GM18505 (cell line): ENCODE measurements around the gene SLC6A1.

Source experiments
- ATAC-seq: cut with Tn5 transposase; IDR thresholded peaks from one replicate; pipeline ENCODE4 v1.9.1; 2021; ENCODE audit not compliant: unreplicated experiment
- POLR2A ChIP-seq: IDR thresholded peaks from 4 replicates; pipeline ENCODE4 v1.6.1; 2011; ENCODE audit warnings: borderline replicate concordance; ENCODE audit not compliant: insufficient read depth, insufficient read length; ENCODE audit errors: extremely low read depth

SLC6A1 gene

DNA sequence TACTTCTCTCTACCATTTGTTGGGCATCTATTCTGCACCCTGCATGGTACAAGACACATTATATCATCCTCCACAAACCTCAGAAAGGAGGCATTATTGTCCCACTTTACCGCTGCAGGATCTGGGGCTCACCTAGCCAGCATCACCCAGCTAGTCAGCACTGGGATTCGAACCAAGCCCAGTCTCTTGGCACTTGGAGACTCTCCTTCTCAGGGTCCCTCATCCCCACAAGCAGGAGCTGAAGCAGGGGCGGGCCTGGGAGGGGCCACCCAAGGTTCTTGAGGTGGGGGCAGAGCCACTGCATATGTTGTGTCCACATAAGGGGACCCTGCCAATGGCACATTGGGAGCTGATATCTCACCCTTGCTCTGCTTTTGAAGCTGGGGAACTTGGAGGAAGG, 41.3 kb downstream of the SLC6A1 start:
- TF ChIP-seq POLR2A = no peak
- ATAC-seq = no peak

DNA sequence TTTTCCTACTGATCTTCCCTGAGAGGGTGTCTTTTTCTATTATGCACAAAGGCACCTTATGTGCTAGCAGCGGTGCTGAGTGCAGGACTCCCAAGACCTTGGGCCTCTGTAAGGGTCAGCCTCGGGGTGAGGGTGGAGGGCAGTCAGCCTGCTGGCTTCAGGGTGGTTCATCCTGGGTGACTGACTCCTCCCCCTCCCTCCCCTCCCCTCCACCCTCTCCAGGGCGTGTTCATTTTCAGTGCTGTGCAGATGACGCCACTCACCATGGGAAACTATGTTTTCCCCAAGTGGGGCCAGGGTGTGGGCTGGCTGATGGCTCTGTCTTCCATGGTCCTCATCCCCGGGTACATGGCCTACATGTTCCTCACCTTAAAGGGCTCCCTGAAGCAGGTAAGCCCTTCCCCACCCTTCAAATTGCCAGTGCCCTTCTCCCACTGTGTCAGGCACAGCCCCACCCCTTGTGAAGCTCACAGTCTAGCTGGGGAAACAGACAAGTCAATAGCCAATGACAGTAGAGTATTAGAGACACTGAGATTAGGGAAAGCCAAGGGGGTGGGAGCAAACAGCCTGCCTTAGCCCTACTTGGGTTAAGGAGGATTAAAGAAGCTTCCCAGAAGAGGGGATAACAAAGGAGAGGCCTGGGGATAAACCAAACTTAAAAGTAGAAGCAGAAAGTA, 41.9 kb downstream of the SLC6A1 start:
- TF ChIP-seq POLR2A = no peak
- no peak for ATAC-seq

GRCh38 chr3:11035757-11036505, 43.4 kb downstream of the SLC6A1 start:
- ATAC-seq = no peak
- no peak for TF ChIP-seq POLR2A

DNA sequence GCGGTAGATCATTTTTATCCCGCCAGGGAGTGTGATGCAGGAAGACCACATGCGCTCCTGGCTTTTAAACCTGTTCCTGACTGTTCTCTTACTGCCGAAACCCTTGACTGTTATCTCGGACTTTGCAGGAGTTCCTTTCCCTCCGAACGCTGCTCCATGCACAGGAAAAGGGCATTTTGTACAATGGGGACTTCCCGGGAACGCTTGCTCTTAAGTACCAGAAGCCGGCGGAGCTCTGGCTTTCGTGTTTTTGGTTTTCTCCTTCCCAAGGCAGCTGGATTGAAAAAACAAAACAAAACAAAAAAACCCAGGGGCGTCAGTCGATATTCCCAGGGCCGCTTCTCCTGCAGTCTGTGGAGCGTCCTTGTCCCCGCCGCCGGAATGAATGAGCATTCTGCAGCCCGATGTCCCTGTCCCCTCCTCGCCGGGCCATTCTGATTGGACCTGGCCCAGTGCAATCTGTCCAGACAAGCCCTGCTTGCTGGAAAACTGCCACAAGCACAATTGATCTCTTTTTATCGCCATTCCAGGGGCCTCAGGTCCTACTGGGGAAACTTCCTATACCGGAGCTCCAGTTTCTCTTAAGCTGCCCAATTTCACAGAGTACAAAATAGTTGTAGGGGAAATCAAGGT, 44.8 kb downstream of the SLC6A1 start:
- ATAC-seq = no peak
- TF ChIP-seq POLR2A = no peak

- ATAC-seq = no peak
- no peak for TF ChIP-seq POLR2A
Measured at GRCh38 chr3:11037976-11038375, 45.4 kb downstream of the SLC6A1 start.

DNA sequence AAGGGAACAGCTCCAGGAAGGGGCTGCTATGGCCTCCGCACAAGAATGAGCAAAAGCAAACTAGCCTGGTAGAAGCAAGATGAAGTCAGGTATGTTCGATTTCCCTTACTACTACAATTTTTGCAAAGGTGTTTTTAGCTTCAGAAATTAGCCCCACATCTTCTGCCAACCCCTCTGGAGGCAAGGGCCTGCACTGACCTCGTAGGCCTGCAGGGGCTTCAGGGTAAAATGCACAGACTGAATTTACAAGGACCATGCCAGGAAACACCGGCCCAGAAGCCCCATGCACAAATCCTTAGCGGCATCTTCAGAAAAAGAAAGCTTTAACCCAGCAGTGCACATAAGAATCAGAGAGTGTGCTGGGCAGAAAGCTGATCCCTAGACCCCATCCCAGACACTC, 53.0 kb downstream of the SLC6A1 start:
- ATAC-seq = no peak
- TF ChIP-seq POLR2A = no peak

DNA sequence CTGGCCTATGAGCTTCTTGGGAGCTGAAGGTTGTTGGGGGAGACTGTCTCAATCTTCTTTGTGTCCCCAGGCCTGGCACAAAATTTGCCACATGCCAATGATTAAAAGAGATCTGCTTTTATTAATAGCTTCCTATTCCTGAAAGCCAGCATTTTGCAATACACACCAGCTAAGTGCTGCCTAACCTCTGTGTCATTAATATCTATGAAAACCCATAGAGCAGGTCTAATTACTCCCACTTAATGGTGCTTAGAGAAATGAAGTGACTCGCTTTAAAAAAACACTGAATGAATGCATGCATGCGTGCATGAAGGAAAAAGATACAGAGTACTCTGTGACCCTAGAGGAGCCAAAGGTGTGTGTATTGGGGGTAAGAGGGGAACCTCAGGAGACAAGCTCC, 55.0 kb downstream of the SLC6A1 start:
- TF ChIP-seq POLR2A = no peak
- ATAC-seq = no peak

- no peak for TF ChIP-seq POLR2A
- ATAC-seq = no peak
Measured at GRCh38 chr3:11050666-11051323, 58.2 kb downstream of the SLC6A1 start.

- ATAC-seq = no peak
- TF ChIP-seq POLR2A = no peak
Measured at GRCh38 chr3:11053926-11054503, 61.5 kb downstream of the SLC6A1 start.

DNA sequence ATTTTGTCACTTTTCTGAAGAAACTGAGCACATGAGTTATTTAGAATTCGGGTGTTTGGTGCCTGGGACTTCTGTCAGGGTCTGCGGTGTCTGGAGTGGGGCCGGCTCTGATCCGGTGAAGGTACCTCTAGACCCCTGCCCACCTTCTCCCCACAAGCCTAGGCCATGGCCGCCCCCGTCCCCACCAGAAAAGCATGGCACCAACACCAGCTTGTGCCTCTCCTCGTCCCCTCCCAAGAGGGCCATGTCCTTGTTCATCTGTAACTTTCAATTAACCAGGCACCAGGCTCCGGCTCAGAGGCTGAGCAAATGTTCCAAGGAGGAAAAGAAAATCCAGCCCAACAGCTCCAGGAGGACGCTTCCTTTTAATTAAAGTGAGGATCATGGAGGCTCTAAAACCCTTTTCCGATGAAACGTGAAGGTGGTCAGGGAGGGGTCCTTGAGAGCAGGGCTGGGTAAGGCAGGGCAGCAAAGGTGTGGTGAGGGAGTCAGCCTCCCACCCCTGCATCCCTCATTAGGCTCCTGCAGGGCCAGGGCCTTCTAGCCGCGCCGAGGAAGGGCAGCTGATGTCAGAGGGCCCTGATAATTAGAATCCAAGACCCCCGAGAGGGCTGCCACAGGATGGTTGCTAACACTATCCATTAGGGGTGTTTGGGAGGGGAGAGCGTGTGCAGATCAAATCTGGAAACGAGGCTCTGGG, 62.3 kb downstream of the SLC6A1 start:
- ATAC-seq = no peak
- no peak for TF ChIP-seq POLR2A

- no peak for TF ChIP-seq POLR2A
- no peak for ATAC-seq
Measured at GRCh38 chr3:11055496-11055895, 62.9 kb downstream of the SLC6A1 start.

GRCh38 chr3:11056531-11057050, 64.0 kb downstream of the SLC6A1 start:
- TF ChIP-seq POLR2A = no peak

GRCh38 chr3:11057655-11058054, 65.1 kb downstream of the SLC6A1 start:
- ATAC-seq = no peak

More at GRCh38 chr3:11056531-11057050, 64.0 kb downstream of the SLC6A1 start:
- ATAC-seq = no peak

More at GRCh38 chr3:11057655-11058054, 65.1 kb downstream of the SLC6A1 start:
- TF ChIP-seq POLR2A = no peak
